H9 (cell line): Measurements from ENCODE around the gene SLC9A9. TPM values are rescaled to one million over a fixed set of nuclear protein-coding genes. Genes with fewer than 3 reads are reported as not detected.

Experiments
- DNase-seq: peaks from one replicate; pipeline ENCODE4 v3.0.0-alpha.2; 2017
- H2AFZ ChIP-seq: one replicate; pipeline ENCODE4 v1.6.1; 2013; ENCODE audit warnings: mild to moderate bottlenecking, low read length, control low read depth, moderate library complexity
- H2AK5ac ChIP-seq: 2 replicates; pipeline ENCODE4 v1.6.1; 2013; ENCODE audit warnings: low read length, control low read depth, mixed read lengths; ENCODE audit not compliant: insufficient read length
- H2BK120ac ChIP-seq: one replicate; pipeline ENCODE4 v1.6.1; 2013; ENCODE audit warnings: low read depth, mild to moderate bottlenecking, low read length, control low read depth, inconsistent platforms; ENCODE audit not compliant: poor library complexity, severe bottlenecking
- H2BK12ac ChIP-seq: 2 replicates; pipeline ENCODE4 v1.6.1; 2013; ENCODE audit warnings: low read length, control low read depth, mixed read lengths, low read depth; ENCODE audit not compliant: insufficient read length
- H2BK15ac ChIP-seq: 2 replicates; pipeline ENCODE4 v1.6.1; 2013; ENCODE audit warnings: low read depth, low read length, control low read depth
- H2BK20ac ChIP-seq: one replicate; pipeline ENCODE4 v1.6.1; 2013; ENCODE audit warnings: low read depth, mild to moderate bottlenecking, low read length, control low read depth, inconsistent platforms; ENCODE audit not compliant: poor library complexity, severe bottlenecking
- H2BK5ac ChIP-seq: 2 replicates; pipeline ENCODE4 v1.6.1; 2013; ENCODE audit warnings: low read length, control low read depth, mixed read lengths; ENCODE audit not compliant: insufficient read length
- H3K14ac ChIP-seq: 2 replicates; pipeline ENCODE4 v1.6.1; 2013; ENCODE audit warnings: low read length, control low read depth; ENCODE audit not compliant: insufficient read depth
- H3K18ac ChIP-seq: 2 replicates; pipeline ENCODE4 v1.6.1; 2013; ENCODE audit warnings: low read depth, mild to moderate bottlenecking, mixed read lengths, low read length, control low read depth; ENCODE audit not compliant: insufficient read length
- H3K23ac ChIP-seq: 2 replicates; pipeline ENCODE4 v1.6.1; 2013; ENCODE audit warnings: low read length, control low read depth, mixed read lengths, low read depth; ENCODE audit not compliant: insufficient read length
- H3K23me2 ChIP-seq: 2 replicates; pipeline ENCODE4 v1.6.1; 2013; ENCODE audit warnings: low read depth, mild to moderate bottlenecking, mixed read lengths, low read length, control low read depth; ENCODE audit not compliant: insufficient read length, poor library complexity, severe bottlenecking
- H3K27ac ChIP-seq: 2 replicates; pipeline ENCODE4 v1.5.1; 2013; ENCODE audit warnings: low read length, control low read depth, mixed read lengths, low read depth; ENCODE audit not compliant: insufficient read length
- H3K27me3 ChIP-seq: 2 replicates; pipeline ENCODE4 v1.6.1; 2013; ENCODE audit warnings: low read length, control low read depth, inconsistent platforms; ENCODE audit not compliant: insufficient read depth
- H3K4ac ChIP-seq: 2 replicates; pipeline ENCODE4 v1.6.1; 2013; ENCODE audit warnings: low read depth, mild to moderate bottlenecking, control low read depth, inconsistent platforms, low read length, moderate library complexity
- H3K4me1 ChIP-seq: 2 replicates; pipeline ENCODE4 v1.6.1; 2013; ENCODE audit warnings: low read length, control low read depth, inconsistent platforms; ENCODE audit not compliant: insufficient read depth
- H3K4me2 ChIP-seq: 2 replicates; pipeline ENCODE4 v1.6.1; 2013; ENCODE audit warnings: low read length, control low read depth, mixed read lengths; ENCODE audit not compliant: insufficient read length, insufficient read depth
- H3K56ac ChIP-seq: 2 replicates; pipeline ENCODE4 v1.6.1; 2013; ENCODE audit warnings: low read depth, mild to moderate bottlenecking, mixed read lengths, low read length, control low read depth; ENCODE audit not compliant: insufficient read length
- H3K79me1 ChIP-seq: 2 replicates; pipeline ENCODE4 v1.6.1; 2013; ENCODE audit warnings: low read depth, mild to moderate bottlenecking, moderate library complexity, low read length, control low read depth, inconsistent platforms; ENCODE audit not compliant: insufficient read depth, poor library complexity, severe bottlenecking
- H3K79me2 ChIP-seq: 2 replicates; pipeline ENCODE4 v1.6.1; 2013; ENCODE audit warnings: low read length, control low read depth, inconsistent platforms; ENCODE audit not compliant: insufficient read depth
- H3K9ac ChIP-seq: 2 replicates; pipeline ENCODE4 v1.6.1; 2013; ENCODE audit warnings: low read length, control low read depth, mixed read lengths; ENCODE audit not compliant: insufficient read length; ENCODE audit errors: extremely low read depth
- H3K9me3 ChIP-seq: one replicate; pipeline ENCODE4 v1.6.1; 2013; ENCODE audit warnings: low read depth, low read length, inconsistent platforms; ENCODE audit not compliant: control insufficient read depth
- H3T11ph ChIP-seq: one replicate; pipeline ENCODE4 v1.6.1; 2013; ENCODE audit warnings: mild to moderate bottlenecking, low read length, control low read depth, inconsistent platforms
- H4K20me1 ChIP-seq: one replicate; pipeline ENCODE4 v1.6.1; 2013; ENCODE audit not compliant: control insufficient read depth, insufficient read length, insufficient read depth
- H4K5ac ChIP-seq: 2 replicates; pipeline ENCODE4 v1.6.1; 2013; ENCODE audit warnings: low read depth, mild to moderate bottlenecking, mixed read lengths, low read length, control low read depth; ENCODE audit not compliant: insufficient read length
- H4K8ac ChIP-seq: replicated peaks from 2 replicates; pipeline ENCODE4 v1.6.1; 2013; ENCODE audit warnings: low read length, control low read depth, mixed read lengths, low read depth; ENCODE audit not compliant: insufficient read length
- H4K91ac ChIP-seq: 2 replicates; pipeline ENCODE4 v1.6.1; 2013; ENCODE audit warnings: low read depth, mild to moderate bottlenecking, moderate library complexity, mixed read lengths, low read length, control low read depth; ENCODE audit not compliant: insufficient read length
- H3K27ac Mint-ChIP-seq, 3 experiments: 2 replicates in 2 of 3; 3 replicates in 1 of 3; pipeline ENCODE4 v1.8.0; 2020 to 2021; ENCODE audit warnings: mixed read lengths in 3 of 3, mild to moderate bottlenecking in 1 of 3, moderate library complexity in 1 of 3
- H3K27me3 Mint-ChIP-seq: 2 replicates; pipeline ENCODE4 v1.8.0; 2021; ENCODE audit warnings: low read depth, mild to moderate bottlenecking, moderate library complexity, mixed read lengths
- H3K36me3 Mint-ChIP-seq, 3 experiments: 2 replicates in 2 of 3; 3 replicates in 1 of 3; pipeline ENCODE4 v1.8.0; 2020 to 2021; ENCODE audit warnings: low read depth in 3 of 3, mixed read lengths in 3 of 3; ENCODE audit not compliant: insufficient read depth in 1 of 3
- H3K4me1 Mint-ChIP-seq, 2 experiments: 2 replicates each; pipeline ENCODE4 v1.8.0; 2020; ENCODE audit warnings: mixed read lengths in 2 of 2
- H3K4me3 Mint-ChIP-seq, 2 experiments: 2 replicates in 1 of 2; 3 replicates in 1 of 2; pipeline ENCODE4 v1.8.0; 2020 to 2021; ENCODE audit warnings: mild to moderate bottlenecking in 2 of 2, mixed read lengths in 2 of 2, moderate library complexity in 1 of 2
- H3K9me3 Mint-ChIP-seq, 2 experiments: 2 replicates in 1 of 2; 3 replicates in 1 of 2; pipeline ENCODE4 v1.8.0; 2020; ENCODE audit warnings: mild to moderate bottlenecking in 2 of 2, mixed read lengths in 2 of 2, moderate library complexity in 1 of 2
- total RNA-seq: library from RNA; stranded (reverse); gene quantifications from 2 replicates; pipeline ENCODE4 v1.2.1, GENCODE V29; 2021
- TF ChIP-seq, protein P1 (sequence below): fragments of 200-600 bp; sonication (generic); conservative IDR thresholded peaks from 3 replicates; pipeline ENCODE4 v1.8.0; 2021; ENCODE audit warnings: antibody characterized with exemption, mild to moderate bottlenecking

The SLC9A9 gene
- total RNA-seq, 1 experiment from 2014 or later, result 0.35 TPM

DNA sequence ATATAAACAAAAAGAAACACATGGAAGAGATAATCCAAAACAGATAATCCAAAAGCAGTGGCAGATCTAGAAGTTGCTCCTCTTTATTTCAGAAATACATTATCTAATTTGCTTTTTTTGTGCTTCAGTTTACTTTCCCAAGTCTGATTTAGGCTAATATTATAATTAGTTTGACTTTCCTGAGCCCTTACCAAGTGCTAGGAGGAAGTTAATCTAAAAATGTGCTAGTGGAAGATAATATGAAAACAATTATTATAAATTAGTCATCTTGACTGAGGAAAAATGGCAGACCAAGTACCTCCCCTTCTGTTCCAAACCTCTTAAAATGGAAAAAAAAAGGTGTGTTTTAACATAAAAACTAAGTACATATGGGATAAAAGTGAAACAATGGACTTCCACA lies 17.5 kb downstream of the SLC9A9 start:
- Histone ChIP-seq H3K23ac (no peak overlapping the region), H4K91ac (no peak overlapping the region), H4K8ac (no peak overlapping the region), H4K20me1 (no peaks in the 10 kb centered on the region), H2BK20ac (no peak overlapping the region), H3T11ph (no peak overlapping the region), H3K4ac (no peak overlapping the region), H2BK12ac (no peak overlapping the region), H2BK120ac (no peak overlapping the region), H3K9ac (no peak overlapping the region), H2BK5ac (no peak overlapping the region), H4K5ac (no peak overlapping the region), H3K23me2 (no peaks in the 10 kb centered on the region), H2AK5ac (no peak overlapping the region), H3K27me3 (no peaks in the 10 kb centered on the region), H3K56ac (no peak overlapping the region), H3K27ac (no peak overlapping the region), H3K14ac (no peak overlapping the region), H3K9me3 (no peaks in the 10 kb centered on the region), H3K79me1 (no peaks in the 10 kb centered on the region), H3K18ac (no peak overlapping the region), H3K4me2 (no peak overlapping the region), H3K79me2 (no peaks in the 10 kb centered on the region), H2AFZ (no peak overlapping the region), H3K4me1 (no peaks in the 10 kb centered on the region), H2BK15ac (no peak overlapping the region)
- Mint-ChIP-seq H3K4me1 (no peaks in the 10 kb centered on the region), H3K36me3 (no peaks in the 10 kb centered on the region; a peak in 1 of 7 replicates), H3K27ac (no peak overlapping the region), H3K27me3 (no peaks in the 10 kb centered on the region), H3K4me3 (no peak overlapping the region), H3K9me3 (no peaks in the 10 kb centered on the region)
- TF ChIP-seq, protein P1, sequence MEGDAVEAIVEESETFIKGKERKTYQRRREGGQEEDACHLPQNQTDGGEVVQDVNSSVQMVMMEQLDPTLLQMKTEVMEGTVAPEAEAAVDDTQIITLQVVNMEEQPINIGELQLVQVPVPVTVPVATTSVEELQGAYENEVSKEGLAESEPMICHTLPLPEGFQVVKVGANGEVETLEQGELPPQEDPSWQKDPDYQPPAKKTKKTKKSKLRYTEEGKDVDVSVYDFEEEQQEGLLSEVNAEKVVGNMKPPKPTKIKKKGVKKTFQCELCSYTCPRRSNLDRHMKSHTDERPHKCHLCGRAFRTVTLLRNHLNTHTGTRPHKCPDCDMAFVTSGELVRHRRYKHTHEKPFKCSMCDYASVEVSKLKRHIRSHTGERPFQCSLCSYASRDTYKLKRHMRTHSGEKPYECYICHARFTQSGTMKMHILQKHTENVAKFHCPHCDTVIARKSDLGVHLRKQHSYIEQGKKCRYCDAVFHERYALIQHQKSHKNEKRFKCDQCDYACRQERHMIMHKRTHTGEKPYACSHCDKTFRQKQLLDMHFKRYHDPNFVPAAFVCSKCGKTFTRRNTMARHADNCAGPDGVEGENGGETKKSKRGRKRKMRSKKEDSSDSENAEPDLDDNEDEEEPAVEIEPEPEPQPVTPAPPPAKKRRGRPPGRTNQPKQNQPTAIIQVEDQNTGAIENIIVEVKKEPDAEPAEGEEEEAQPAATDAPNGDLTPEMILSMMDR, result no peak
- no peak for DNase-seq
